MM.1S (cell line): ENCODE measurements around the gene STX17.

Experiments
- DNase-seq: peaks from one replicate; pipeline ENCODE4 v3.0.0-alpha.2; 2015
- H2AFZ ChIP-seq: fragments of 300-600 bp; sonication (generic); 2 replicates; pipeline ENCODE4 v1.6.0; 2016; ENCODE audit warnings: antibody characterized with exemption, low read length
- H3F3A ChIP-seq: fragments of 300-600 bp; sonication (generic); 2 replicates; pipeline ENCODE4 v1.6.1; 2016; ENCODE audit warnings: mild to moderate bottlenecking, antibody characterized with exemption, low read length, moderate library complexity, mixed read lengths; ENCODE audit not compliant: insufficient read depth
- H3K27ac ChIP-seq: fragments of 300-600 bp; sonication (generic); 2 replicates; pipeline ENCODE4 v1.5.1; 2016; ENCODE audit warnings: mild to moderate bottlenecking, low read length
- H3K27me3 ChIP-seq: fragments of 300-600 bp; sonication (generic); replicated peaks from 2 replicates; pipeline ENCODE4 v1.6.0; 2016; ENCODE audit warnings: low read length; ENCODE audit not compliant: insufficient read depth
- H3K36me3 ChIP-seq: fragments of 300-600 bp; sonication (generic); replicated peaks from 2 replicates; pipeline ENCODE4 v1.6.1; 2016; ENCODE audit warnings: mild to moderate bottlenecking, low read length, mixed read lengths; ENCODE audit not compliant: insufficient read depth
- H3K4me1 ChIP-seq: fragments of 300-600 bp; sonication (generic); 2 replicates; pipeline ENCODE4 v1.6.1; 2016; ENCODE audit warnings: low read length, mixed read lengths
- H3K4me2 ChIP-seq: fragments of 300-600 bp; sonication (generic); 2 replicates; pipeline ENCODE4 v1.6.0; 2016; ENCODE audit warnings: low read depth, low read length
- H3K4me3 ChIP-seq: fragments of 300-600 bp; sonication (generic); 2 replicates; pipeline ENCODE4 v1.5.1; 2016; ENCODE audit warnings: low read length, mixed read lengths
- H3K79me2 ChIP-seq: fragments of 300-600 bp; sonication (generic); 2 replicates; pipeline ENCODE4 v1.6.1; 2016; ENCODE audit warnings: mixed run types, low read length, mixed read lengths
- H3K9ac ChIP-seq: fragments of 300-600 bp; sonication (generic); 2 replicates; pipeline ENCODE4 v1.6.1; 2016; ENCODE audit warnings: low read length, mixed read lengths
- H3K9me2 ChIP-seq: fragments of 300-600 bp; sonication (generic); replicated peaks from 2 replicates; pipeline ENCODE4 v1.6.1; 2016; ENCODE audit warnings: mild to moderate bottlenecking, low read length, mixed read lengths; ENCODE audit not compliant: insufficient read depth
- H3K9me3 ChIP-seq: fragments of 300-600 bp; sonication (generic); replicated peaks from 2 replicates; pipeline ENCODE4 v1.6.1; 2016; ENCODE audit warnings: mild to moderate bottlenecking, low read length, mixed read lengths; ENCODE audit not compliant: insufficient read depth
- H4K20me1 ChIP-seq: fragments of 300-600 bp; sonication (generic); 2 replicates; pipeline ENCODE4 v1.6.1; 2016; ENCODE audit warnings: mild to moderate bottlenecking, low read length, moderate library complexity, mixed read lengths; ENCODE audit not compliant: insufficient read depth
- EZH2 ChIP-seq: fragments of 300-600 bp; sonication (generic); optimal IDR thresholded peaks from 2 replicates; pipeline ENCODE3; 2017; ENCODE audit warnings: low read depth, mild to moderate bottlenecking, antibody characterized with exemption, low read length, mixed read lengths
- EZH2phosphoT487 ChIP-seq: fragments of 300-600 bp; sonication (generic); IDR thresholded peaks from 2 replicates; pipeline ENCODE4 v1.6.1; 2018; ENCODE audit warnings: antibody characterized with exemption, low read length
- TF ChIP-seq, protein P1 (sequence below): fragments of 300-600 bp; sonication (generic); IDR thresholded peaks from 2 replicates; pipeline ENCODE4 v1.5.1; 2016; ENCODE audit warnings: antibody characterized with exemption, low read length, mixed read lengths

STX17 gene

GRCh38 chr9:100013573-100013972, 107.1 kb downstream of the STX17 start:
- DNase-seq = no peak
- Histone ChIP-seq H3K36me3 (no peaks in the 10 kb centered on the region), H4K20me1 (no peaks in the 10 kb centered on the region), H3K9ac (no peak overlapping the region), H3K27ac (no peak overlapping the region), H3K27me3 (no peaks in the 10 kb centered on the region), H3K4me1 (no peaks in the 10 kb centered on the region), H3K4me3 (no peak overlapping the region), H3K9me2 (no peaks in the 10 kb centered on the region), H3F3A (no peaks in the 10 kb centered on the region), H3K4me2 (no peak overlapping the region), H2AFZ (no peak overlapping the region), H3K79me2 (0 out of 2 replicates have a peak, but pooled peaks cover 3% of the 10 kb centered on the region), H3K9me3 (no peaks in the 10 kb centered on the region)
- TF ChIP-seq EZH2phosphoT487 (no peak), EZH2 (no peak)
- TF ChIP-seq, protein P1, sequence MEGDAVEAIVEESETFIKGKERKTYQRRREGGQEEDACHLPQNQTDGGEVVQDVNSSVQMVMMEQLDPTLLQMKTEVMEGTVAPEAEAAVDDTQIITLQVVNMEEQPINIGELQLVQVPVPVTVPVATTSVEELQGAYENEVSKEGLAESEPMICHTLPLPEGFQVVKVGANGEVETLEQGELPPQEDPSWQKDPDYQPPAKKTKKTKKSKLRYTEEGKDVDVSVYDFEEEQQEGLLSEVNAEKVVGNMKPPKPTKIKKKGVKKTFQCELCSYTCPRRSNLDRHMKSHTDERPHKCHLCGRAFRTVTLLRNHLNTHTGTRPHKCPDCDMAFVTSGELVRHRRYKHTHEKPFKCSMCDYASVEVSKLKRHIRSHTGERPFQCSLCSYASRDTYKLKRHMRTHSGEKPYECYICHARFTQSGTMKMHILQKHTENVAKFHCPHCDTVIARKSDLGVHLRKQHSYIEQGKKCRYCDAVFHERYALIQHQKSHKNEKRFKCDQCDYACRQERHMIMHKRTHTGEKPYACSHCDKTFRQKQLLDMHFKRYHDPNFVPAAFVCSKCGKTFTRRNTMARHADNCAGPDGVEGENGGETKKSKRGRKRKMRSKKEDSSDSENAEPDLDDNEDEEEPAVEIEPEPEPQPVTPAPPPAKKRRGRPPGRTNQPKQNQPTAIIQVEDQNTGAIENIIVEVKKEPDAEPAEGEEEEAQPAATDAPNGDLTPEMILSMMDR = no peak

DNA sequence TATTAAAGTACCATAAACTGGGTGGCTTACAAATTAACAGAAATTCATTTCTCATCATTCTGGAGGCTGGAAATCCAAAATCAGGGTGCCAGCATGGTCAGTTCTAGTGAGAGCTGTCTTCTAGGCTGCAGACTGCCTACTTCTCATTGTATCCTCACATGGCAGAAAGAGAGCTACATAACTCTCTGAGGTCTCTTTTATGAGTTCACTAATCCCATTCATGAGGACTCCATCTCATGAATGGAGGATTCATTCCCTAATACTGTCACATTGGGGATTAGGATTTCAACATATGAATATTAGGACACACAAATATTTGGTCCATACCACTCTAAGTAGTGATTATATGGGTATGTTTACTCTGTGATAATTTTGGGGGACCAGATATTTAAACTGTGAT, 108.4 kb downstream of the STX17 start:
- no peak for DNase-seq
- Histone ChIP-seq H3K9me3 (no peaks in the 10 kb centered on the region), H3K9me2 (no peaks in the 10 kb centered on the region), H3K4me2 (no peak overlapping the region), H3K36me3 (no peaks in the 10 kb centered on the region), H3K27me3 (no peaks in the 10 kb centered on the region), H3K27ac (no peak overlapping the region), H3K4me3 (no peak overlapping the region), H4K20me1 (no peaks in the 10 kb centered on the region), H2AFZ (no peak overlapping the region), H3K4me1 (no peaks in the 10 kb centered on the region), H3K79me2 (0 out of 2 replicates have a peak, but pooled peaks cover 3% of the 10 kb centered on the region), H3F3A (no peaks in the 10 kb centered on the region), H3K9ac (no peak overlapping the region)
- no peak for TF ChIP-seq EZH2phosphoT487

DNA sequence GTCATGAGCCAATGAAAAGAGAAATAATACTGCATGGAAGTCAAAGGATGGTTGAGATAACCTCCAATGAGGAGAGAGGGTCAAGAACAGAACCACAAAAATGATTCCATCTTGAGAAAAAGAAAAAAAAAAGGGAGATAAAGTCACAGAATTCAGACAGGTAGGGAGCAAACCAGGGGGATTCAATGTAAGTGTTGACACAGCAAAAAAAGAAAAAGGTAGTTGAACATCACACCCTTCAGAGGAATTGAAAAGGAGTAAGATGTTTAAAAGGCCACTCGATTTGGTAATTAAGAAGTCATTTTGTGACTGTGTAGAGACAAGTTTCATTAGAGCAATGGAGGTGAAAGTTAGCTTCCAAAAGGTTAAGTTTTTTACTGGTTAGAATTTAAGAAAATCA, 113.1 kb downstream of the STX17 start:
- H3F3A ChIP-seq = no peaks in the 10 kb centered on the region
- no peaks in the 10 kb centered on the region for H3K4me1 ChIP-seq
- no peaks in the 10 kb centered on the region for H3K9me2 ChIP-seq
- TF ChIP-seq, protein P1 = no peak
- TF ChIP-seq EZH2phosphoT487 (no peak), EZH2 (no peak)
- H2AFZ ChIP-seq = no peak overlapping the region
- no peaks in the 10 kb centered on the region for H3K27me3 ChIP-seq
- DNase-seq = no peak
- no peak overlapping the region for H3K4me2 ChIP-seq
- no peak overlapping the region for H3K4me3 ChIP-seq
- H3K79me2 ChIP-seq = no peaks in the 10 kb centered on the region
- H3K36me3 ChIP-seq = no peaks in the 10 kb centered on the region
- H3K27ac ChIP-seq = no peak overlapping the region
- H3K9ac ChIP-seq = no peak overlapping the region
- H3K9me3 ChIP-seq = no peaks in the 10 kb centered on the region
- H4K20me1 ChIP-seq = no peaks in the 10 kb centered on the region
